VCaP (cell line): Measurements from ENCODE around the gene PTPN22.

Source experiments
- H3K27ac ChIP-seq: fragments of 450-650 bp; 2 replicates; pipeline ENCODE4 v1.5.1; 2017
- TF ChIP-seq, protein P1 (sequence below): fragments of 450-650 bp; conservative IDR thresholded peaks from 2 replicates; pipeline ENCODE4 v1.5.1; 2017; ENCODE audit warnings: mild to moderate bottlenecking, moderate library complexity

The PTPN22 gene

DNA sequence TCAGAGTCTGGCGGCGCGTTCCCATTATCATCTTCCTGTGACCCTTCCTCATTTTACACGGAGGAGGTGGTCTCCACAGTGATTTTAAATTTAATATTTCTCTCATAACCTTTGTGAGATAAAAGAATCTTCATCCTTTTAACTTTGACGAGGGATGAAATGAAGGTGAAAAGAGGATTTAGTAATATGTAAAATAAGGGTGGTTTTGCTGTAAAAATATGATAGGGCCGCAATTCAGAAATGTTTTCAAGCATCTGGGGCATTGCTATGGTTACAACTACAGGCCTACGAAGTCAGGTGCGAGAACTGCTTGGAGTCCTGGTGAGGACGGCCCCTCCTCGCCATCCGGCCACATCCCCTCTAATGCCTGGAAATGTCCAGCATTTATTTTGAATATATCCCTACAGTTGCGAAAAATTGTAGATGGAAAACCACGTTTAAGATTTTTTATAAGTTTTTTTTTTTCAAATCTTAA, 58.8 kb downstream of the PTPN22 start:
- TF ChIP-seq, protein P1, sequence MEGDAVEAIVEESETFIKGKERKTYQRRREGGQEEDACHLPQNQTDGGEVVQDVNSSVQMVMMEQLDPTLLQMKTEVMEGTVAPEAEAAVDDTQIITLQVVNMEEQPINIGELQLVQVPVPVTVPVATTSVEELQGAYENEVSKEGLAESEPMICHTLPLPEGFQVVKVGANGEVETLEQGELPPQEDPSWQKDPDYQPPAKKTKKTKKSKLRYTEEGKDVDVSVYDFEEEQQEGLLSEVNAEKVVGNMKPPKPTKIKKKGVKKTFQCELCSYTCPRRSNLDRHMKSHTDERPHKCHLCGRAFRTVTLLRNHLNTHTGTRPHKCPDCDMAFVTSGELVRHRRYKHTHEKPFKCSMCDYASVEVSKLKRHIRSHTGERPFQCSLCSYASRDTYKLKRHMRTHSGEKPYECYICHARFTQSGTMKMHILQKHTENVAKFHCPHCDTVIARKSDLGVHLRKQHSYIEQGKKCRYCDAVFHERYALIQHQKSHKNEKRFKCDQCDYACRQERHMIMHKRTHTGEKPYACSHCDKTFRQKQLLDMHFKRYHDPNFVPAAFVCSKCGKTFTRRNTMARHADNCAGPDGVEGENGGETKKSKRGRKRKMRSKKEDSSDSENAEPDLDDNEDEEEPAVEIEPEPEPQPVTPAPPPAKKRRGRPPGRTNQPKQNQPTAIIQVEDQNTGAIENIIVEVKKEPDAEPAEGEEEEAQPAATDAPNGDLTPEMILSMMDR = no peak
- peak overlapping the region; percentile 89 for H3K27ac ChIP-seq

DNA sequence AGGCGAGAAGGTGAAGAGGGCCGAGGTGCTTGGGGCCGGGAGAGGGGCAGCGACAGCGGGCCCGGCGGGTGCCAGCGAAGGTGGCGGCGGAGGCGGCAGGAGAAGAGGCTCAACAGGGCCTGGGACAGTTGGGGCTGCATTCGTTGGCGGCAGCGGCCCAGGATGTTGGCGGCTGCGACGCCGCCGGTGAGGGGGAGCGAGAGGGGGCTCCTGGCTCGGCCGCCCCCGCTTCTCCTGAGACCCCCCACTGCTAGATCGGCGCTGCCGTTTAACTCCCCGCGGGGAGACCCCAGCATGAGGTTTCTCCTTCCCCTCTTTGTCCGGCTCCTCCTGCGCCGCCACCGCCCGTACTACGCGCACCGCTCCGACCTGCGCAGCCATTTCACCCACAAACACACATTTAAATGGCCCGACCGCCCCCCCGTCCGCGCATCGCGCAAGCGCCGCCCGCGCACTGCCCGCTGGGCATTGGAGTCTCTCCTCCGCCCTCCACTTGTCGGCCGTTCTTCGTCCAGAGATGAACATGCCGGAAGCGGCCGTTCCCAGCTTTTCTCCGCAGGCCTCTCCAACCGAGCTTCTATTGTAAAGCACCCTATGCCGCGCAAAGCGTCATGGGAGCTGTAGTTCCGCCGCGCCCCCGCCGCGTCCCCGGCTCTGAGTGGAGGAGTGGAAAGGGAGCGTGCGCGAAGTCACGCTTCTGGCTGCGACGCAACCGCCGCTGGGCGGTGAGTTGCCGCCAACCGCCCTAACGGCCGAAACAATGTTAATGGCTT, 59.4 kb downstream of the PTPN22 start, which contains the start of gene RSBN1:
RSBN1 (minus strand) TSS at position 589 of the 773 bp plus-strand sequence; CDS start at position 525, 64 bp downstream.
- TF ChIP-seq, protein P1 = no peak
- peak within 1 kb of the TSS; percentile 89 for H3K27ac ChIP-seq

DNA sequence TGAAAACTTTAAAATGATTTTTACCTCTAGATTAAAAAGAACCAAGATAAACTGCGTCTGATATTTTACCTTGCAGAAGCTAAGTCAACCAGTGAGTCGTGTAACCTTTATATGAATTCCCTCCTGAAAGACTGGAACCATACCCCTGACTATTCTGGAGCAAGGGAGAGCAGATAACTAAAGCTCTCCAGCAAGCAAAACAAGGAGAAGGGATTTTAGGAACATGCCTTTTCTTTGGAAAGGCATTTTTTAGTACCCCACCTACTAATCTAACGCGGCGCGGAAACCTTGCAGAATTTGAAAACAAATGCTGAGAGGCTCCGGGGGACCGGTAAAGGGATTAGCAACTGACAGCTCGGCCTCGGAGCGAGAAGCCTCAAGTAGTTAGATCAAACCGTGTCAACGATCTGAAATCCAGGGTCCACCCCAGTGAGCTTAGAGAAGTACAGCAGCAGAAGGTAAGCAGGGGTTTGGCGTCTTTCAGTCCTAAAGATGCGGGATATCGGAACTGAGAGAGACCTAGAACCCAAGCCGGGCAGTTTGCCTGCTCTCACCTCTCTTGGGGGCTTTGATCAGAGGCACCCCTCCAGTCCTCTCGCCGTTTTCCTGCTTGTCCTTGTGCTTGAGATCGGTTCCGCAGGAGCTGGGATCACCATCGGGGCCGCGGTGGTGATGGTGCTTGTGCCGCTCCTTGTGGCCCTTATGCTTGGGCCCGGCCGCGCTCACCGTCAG, 60.2 kb downstream of the PTPN22 start:
- TF ChIP-seq, protein P1 = no peak

DNA sequence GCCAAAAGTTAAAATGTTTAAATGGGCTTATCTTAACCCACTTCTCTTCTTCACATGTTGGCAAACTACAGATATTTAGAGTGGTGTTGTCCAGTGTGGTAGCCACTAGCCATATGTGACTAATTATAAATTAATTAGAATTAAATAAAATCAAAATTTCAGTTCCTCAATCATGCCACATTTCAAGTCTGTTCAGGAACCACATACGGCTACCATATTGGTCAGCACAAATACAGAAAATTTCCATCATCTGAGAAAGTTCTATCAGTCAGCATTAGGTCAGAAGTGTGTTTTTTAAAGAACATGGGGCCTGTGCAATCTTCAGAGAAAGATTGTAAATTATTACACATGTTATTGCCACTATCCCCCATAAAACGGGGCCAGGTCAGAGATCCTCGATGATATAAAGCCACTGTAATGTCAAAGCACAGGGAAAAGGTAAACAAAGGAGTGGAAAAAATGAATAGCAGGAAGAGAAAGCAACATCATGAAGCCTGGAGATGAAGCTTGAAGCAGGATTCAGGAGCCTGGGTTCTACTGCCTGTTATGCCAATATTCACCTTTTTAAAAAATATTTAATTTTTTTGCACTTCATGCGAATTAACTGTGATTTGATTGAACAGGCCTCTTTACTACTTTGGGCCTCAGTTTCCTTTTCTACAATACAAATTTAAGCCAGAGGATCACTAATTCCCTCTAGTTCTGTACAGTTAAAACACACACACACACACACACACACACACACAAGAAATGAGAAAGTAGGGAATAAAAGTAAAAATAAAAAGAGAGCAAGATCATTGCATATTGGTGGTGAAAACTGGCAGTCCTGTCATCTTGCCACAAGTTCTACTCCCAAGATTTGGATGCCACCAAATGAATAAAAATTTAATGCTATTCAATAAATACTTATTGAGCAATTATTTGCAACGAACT, 61.6 kb downstream of the PTPN22 start:
- peak overlapping the region; percentile 89 for H3K27ac ChIP-seq
- TF ChIP-seq, protein P1 = no peak

More for the DNA sequence above, 60.2 kb downstream of the PTPN22 start:
- H3K27ac ChIP-seq = peak overlapping the region; percentile 89

DNA sequence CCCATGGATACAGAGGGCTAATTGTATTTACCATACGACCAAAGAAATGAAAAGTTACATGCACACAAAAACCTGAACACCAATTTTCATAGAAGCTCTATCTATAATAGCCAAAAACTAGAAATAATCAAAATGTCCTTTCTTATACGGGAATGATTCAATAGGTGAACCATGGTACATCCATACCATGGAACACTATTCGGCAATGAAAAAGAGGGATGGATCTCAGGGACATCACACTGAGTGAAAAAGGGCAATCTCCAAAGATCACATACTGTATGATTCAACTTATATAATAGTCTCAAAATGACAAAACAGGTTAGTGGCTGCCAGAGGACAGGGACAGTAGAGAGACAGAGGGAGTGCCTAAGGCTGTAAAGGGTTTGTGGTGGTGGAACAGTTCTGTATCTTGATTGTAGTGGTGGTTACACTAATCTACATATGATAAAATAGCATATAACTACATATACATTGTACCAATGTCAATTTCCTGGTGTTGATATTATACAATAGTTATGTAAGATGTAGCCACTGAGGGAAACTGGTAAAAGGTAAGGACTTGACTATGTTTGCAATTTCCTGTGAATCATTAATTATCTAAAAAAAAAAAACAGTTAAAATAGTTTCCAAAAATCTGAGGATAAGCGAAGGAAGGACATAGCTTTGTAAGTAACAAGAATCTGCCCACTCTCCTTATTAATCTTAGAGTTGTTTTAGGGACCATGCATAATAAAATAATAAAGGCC, 62.9 kb downstream of the PTPN22 start:
- TF ChIP-seq, protein P1 = no peak
- peak overlapping the region; percentile 89; the same call in 1 of the 2 replicates for H3K27ac ChIP-seq

DNA sequence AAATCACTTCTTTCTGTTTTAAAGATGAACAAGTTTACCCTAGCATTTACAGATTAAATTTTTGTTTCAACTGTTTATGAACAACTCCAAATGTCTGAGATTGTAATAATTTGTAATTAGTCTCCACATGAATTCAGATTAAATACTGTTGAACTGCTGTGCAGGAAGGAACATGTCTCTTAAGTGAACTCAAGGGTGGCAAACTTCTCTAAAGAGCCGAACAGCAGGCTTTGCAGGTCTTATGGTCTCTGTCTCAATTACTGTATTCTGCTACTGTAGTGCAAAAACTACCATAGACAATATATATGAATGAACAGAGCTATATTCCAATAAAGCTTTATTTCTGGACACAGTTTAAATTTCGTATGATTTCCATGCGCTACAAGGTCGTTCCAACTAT, 65.9 kb downstream of the PTPN22 start:
- TF ChIP-seq, protein P1 = no peak
- H3K27ac ChIP-seq = no peak overlapping the region
